Muscle layer of colon (tissue), 2 donors: ENCODE measurements around the gene ILF3.

Experiments
- H3K27ac ChIP-seq: one replicate; pipeline ENCODE4 v1.7.0; 2013; ENCODE audit warnings: low read depth, mild to moderate bottlenecking, low read length, moderate library complexity
- H3K27me3 ChIP-seq, 2 donors: one replicate each; pipeline ENCODE4 v1.7.0; 2013; ENCODE audit warnings: low read length in 2 of 2, mild to moderate bottlenecking in 2 of 2; ENCODE audit not compliant: insufficient read depth in 2 of 2, control insufficient read depth in 1 of 2
- H3K36me3 ChIP-seq: one replicate; pipeline ENCODE4 v1.7.0; 2013; ENCODE audit warnings: mild to moderate bottlenecking, low read length; ENCODE audit not compliant: insufficient read depth
- H3K4me1 ChIP-seq: one replicate; pipeline ENCODE4 v1.7.0; 2013; ENCODE audit warnings: mild to moderate bottlenecking, low read length; ENCODE audit not compliant: insufficient read depth
- H3K4me3 ChIP-seq, 2 donors: one replicate each; pipeline ENCODE4 v1.7.0; 2013; ENCODE audit warnings: low read length in 2 of 2, low read depth in 1 of 2, mild to moderate bottlenecking in 1 of 2, moderate library complexity in 1 of 2
- H3K9ac ChIP-seq: one replicate; pipeline ENCODE4 v1.7.0; 2013; ENCODE audit warnings: low read length
- H3K9me3 ChIP-seq: one replicate; pipeline ENCODE4 v1.7.0; 2013; ENCODE audit warnings: mild to moderate bottlenecking, low read length
- donor health status: abdominal sarcoma.
- donor health status: Adenocarcinoma of cecum.

ILF3 gene

DNA sequence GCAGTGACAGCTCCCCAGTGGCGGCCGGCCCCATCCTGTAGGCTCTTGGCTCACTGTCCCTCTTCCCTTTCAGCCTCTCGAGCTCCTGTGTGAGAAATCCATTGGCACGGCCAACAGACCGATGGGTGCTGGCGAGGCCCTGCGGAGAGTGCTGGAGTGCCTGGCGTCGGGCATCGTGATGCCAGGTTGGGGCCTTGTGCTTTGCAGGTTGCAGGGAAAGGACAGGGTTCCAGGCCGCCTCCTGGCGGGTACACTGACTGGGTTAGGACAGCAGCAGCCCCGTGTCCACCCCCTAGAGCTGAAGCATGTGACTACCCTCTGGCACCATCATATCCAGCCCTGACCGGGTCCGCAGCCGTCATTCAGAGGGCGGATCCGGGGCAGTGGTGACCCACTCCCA is 25.6 kb downstream of the ILF3 start:
- Histone ChIP-seq H3K36me3 (peaks cover 87% of the 10 kb centered on the region), H3K4me1 (no peaks in the 10 kb centered on the region), H3K27me3 (no peaks in the 10 kb centered on the region), H3K9ac (no peak overlapping the region), H3K4me3 (no peak overlapping the region), H3K27ac (no peak overlapping the region), H3K9me3 (no peaks in the 10 kb centered on the region)

DNA sequence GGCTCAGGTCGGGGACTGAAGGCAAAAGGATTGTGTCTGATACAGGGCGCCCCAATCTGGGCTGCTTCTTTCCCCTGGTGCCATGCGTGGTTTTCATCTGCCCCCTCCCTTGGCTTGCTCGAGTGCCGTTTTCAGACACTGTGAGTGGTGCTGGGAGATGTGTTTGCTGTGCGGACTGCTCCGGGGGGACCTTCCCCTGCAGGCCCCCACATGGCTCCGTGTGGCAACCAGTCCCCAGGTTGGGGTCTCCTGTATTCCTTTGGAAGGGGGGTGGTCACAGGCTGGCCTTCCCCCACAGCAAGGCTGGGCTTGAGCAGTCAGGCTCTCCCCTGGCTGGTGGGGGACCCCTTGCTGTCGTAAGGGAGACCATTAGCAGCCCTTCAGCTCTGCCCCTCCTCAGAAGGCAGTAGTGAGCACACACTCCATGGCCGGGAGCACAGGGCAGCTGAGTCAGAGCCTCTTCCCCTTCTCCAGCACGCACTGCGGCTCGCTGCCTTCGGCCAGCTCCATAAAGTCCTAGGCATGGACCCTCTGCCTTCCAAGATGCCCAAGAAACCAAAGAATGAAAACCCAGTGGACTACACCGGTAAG is 26.5 kb downstream of the ILF3 start:
- Histone ChIP-seq H3K9ac (no peak overlapping the region), H3K27me3 (no peaks in the 10 kb centered on the region), H3K27ac (no peak overlapping the region), H3K36me3 (peaks cover 91% of the 10 kb centered on the region), H3K4me3 (no peak overlapping the region), H3K4me1 (no peaks in the 10 kb centered on the region), H3K9me3 (no peaks in the 10 kb centered on the region)

GRCh38 chr19:10681658-10682057 is 27.5 kb downstream of the ILF3 start:
- Histone ChIP-seq H3K4me1 (no peaks in the 10 kb centered on the region), H3K27me3 (no peaks in the 10 kb centered on the region), H3K27ac (no peak overlapping the region), H3K4me3 (no peak overlapping the region), H3K9ac (no peak overlapping the region), H3K9me3 (no peaks in the 10 kb centered on the region), H3K36me3 (peaks cover 93% of the 10 kb centered on the region)

DNA sequence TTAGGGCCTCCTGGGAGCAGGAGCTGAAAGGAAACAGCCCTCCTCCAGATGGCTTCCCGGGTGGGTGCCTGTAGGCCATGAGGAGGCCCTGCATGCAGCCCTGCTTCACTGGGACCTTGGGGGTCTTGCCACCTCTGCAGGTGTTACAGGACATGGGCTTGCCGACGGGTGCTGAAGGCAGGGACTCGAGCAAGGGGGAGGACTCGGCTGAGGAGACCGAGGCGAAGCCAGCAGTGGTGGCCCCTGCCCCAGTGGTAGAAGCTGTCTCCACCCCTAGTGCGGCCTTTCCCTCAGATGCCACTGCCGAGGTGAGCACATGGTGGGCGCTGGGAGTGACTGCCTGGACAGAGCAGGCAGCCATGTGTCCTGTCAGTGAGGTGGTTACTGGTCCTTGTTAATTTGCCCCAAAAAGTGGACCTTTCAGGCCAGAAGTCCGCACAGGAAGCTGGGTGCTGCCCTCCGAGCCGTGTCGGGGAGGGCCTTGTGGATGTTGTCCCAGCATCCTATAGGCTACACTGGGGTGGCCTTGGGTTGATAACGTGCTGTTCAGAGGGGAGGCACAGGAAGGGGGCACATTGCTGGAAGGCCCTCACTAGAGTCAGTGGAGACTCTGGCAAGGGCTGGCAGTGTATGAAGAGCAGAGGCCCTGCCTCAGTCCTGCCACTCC is 28.4 kb downstream of the ILF3 start:
- H3K36me3 ChIP-seq, result peaks cover 90% of the 10 kb centered on the region
- no peaks in the 10 kb centered on the region for H3K27me3 ChIP-seq
- H3K4me3 ChIP-seq, result no peak overlapping the region
- H3K9ac ChIP-seq, result no peak overlapping the region
- no peaks in the 10 kb centered on the region for H3K9me3 ChIP-seq
- no peak overlapping the region for H3K27ac ChIP-seq
- H3K4me1 ChIP-seq, result no peaks in the 10 kb centered on the region

DNA sequence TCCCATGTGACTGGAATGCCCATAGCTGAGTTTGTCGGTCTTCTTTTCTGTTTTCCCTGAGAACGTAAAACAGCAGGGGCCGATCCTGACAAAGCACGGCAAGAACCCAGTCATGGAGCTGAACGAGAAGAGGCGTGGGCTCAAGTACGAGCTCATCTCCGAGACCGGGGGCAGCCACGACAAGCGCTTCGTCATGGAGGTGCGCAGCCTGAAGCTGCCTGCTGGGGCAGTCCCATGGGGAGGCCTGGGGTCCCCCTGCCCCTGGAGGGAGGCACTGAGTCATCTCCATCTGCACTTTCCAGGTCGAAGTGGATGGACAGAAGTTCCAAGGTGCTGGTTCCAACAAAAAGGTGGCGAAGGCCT is 28.9 kb downstream of the ILF3 start:
- Histone ChIP-seq H3K27me3 (no peaks in the 10 kb centered on the region), H3K9ac (no peak overlapping the region), H3K36me3 (peaks cover 90% of the 10 kb centered on the region), H3K27ac (no peak overlapping the region), H3K4me3 (no peak overlapping the region), H3K9me3 (no peaks in the 10 kb centered on the region), H3K4me1 (no peaks in the 10 kb centered on the region)

DNA sequence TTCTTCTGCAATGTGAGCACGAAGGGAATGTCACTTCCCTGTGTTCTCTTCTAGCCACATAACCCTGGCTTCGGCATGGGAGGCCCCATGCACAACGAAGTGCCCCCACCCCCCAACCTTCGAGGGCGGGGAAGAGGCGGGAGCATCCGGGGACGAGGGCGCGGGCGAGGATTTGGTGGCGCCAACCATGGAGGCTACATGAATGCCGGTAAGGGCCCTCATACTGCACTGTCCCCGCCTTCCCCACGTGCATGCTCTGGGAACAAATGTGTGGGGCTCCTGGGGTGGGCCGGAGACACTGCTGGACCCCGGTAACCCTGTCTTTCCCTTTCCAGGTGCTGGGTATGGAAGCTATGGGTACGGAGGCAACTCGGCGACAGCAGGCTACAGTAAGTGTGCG is 29.4 kb downstream of the ILF3 start:
- no peaks in the 10 kb centered on the region for H3K27me3 ChIP-seq

GRCh38 chr19:10685210-10685609 is 31.1 kb downstream of the ILF3 start:
- no peak overlapping the region for H3K9ac ChIP-seq
- H3K27ac ChIP-seq, result no peak overlapping the region
- H3K4me1 ChIP-seq, result no peaks in the 10 kb centered on the region
- H3K27me3 ChIP-seq, result no peaks in the 10 kb centered on the region
- no peak overlapping the region for H3K4me3 ChIP-seq
- peaks cover 73% of the 10 kb centered on the region for H3K36me3 ChIP-seq
- H3K9me3 ChIP-seq, result no peaks in the 10 kb centered on the region

More for the DNA sequence above, 29.4 kb downstream of the ILF3 start:
- Histone ChIP-seq H3K9ac (no peak overlapping the region), H3K36me3 (peaks cover 90% of the 10 kb centered on the region), H3K27ac (no peak overlapping the region), H3K4me1 (no peaks in the 10 kb centered on the region), H3K4me3 (no peak overlapping the region), H3K9me3 (no peaks in the 10 kb centered on the region)

GRCh38 chr19:10686193-10686592 is 32.0 kb downstream of the ILF3 start:
- Histone ChIP-seq H3K9ac (no peak overlapping the region), H3K27ac (no peak overlapping the region), H3K9me3 (no peaks in the 10 kb centered on the region), H3K4me3 (no peak overlapping the region), H3K4me1 (no peaks in the 10 kb centered on the region), H3K36me3 (peaks cover 65% of the 10 kb centered on the region), H3K27me3 (no peaks in the 10 kb centered on the region)

- Histone ChIP-seq H3K4me3 (no peak overlapping the region), H3K36me3 (peaks cover 65% of the 10 kb centered on the region), H3K4me1 (no peaks in the 10 kb centered on the region), H3K27ac (no peak overlapping the region), H3K9me3 (no peaks in the 10 kb centered on the region), H3K9ac (no peak overlapping the region), H3K27me3 (no peaks in the 10 kb centered on the region)
These were observed 32.7 kb downstream of the ILF3 start for GRCh38 chr19:10686661-10687517.

DNA sequence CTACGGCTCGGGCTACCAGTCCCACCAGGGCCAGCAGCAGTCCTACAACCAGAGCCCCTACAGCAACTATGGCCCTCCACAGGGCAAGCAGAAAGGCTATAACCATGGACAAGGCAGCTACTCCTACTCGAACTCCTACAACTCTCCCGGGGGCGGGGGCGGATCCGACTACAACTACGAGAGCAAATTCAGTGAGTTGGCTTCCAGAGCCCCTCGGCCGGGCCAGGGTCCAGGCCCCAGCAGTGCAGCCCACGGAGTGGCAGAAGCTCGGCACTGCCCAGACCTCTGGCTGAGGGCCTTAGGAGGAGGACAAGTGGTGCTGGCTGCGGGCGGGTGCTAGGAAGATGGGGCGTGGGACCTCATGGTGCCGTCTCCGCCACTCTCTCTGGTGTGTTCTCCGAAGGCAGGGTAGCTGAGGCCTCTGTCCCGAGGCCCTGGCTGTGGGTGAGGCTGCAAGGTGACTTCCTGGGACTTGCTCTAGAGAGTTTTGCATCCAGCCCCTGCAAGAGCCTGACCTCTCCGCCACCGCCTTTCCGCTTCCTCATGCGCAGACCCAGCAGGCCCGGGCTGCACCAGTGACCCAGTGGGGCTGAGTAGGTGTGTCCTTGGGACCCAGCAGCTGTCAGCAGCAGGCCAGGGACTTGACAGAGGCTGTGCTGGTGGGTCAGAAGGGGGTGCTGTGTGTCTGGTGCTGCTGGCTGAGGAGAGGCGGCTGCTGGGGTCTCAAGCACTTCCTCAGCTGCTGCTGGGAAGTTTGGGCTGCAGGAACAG is 33.6 kb downstream of the ILF3 start:
- no peaks in the 10 kb centered on the region for H3K9me3 ChIP-seq
- H3K9ac ChIP-seq, result no peak overlapping the region

More for the DNA sequence above, 33.6 kb downstream of the ILF3 start:
- no peak overlapping the region for H3K27ac ChIP-seq
- H3K4me3 ChIP-seq, result no peak overlapping the region
- peaks cover 65% of the 10 kb centered on the region for H3K36me3 ChIP-seq
- no peaks in the 10 kb centered on the region for H3K4me1 ChIP-seq
- H3K27me3 ChIP-seq, result no peaks in the 10 kb centered on the region
